Pancreas (tissue), 10 donors: ENCODE data around the gene VEGFB. TPM values are rescaled to one million over a fixed set of nuclear protein-coding genes. Genes with fewer than 3 reads are reported as not detected.

ENCODE experiments used
- ATAC-seq, 4 donors: fragments of 200-7000 bp; cut with Tn5 transposase; one replicate each; pipeline versions ENCODE4 v1.8.0 to v1.9.1; 2020; ENCODE audit warnings: mild to moderate bottlenecking in 4 of 4, moderate library complexity in 4 of 4
- DNase-seq, 6 donors: peaks; one replicate each; pipeline ENCODE4 v3.0.0-alpha.2; 2020
- FAIRE-seq: peaks from 2 replicates; lab custom pipeline; 2012; peaks lifted over from hg19 to GRCh38; lab: Jason Lieb, UNC
- H3K27ac ChIP-seq, 4 donors: fragments of 200-600 bp; sonication (generic); 1 replicate in 3 of 4; 2 replicates in 1 of 4; pipeline versions ENCODE4 v1.5.0 to v1.8.0; 2020
- H3K27me3 ChIP-seq, 4 donors: fragments of 200-600 bp; one replicate each; pipeline ENCODE4 v1.8.0; 2021
- H3K36me3 ChIP-seq, 3 donors: fragments of 200-600 bp; sonication (generic) in 1 of 3; one replicate each; pipeline versions ENCODE4 v1.5.0 to v1.8.0; 2020 to 2021
- H3K4me1 ChIP-seq, 3 donors: fragments of 200-600 bp; one replicate each; pipeline ENCODE4 v1.8.0; 2021
- H3K4me3 ChIP-seq, 4 donors: fragments of 200-600 bp; sonication (generic) in 2 of 4; one replicate each; pipeline versions ENCODE4 v1.5.0 to v1.8.0; 2020 to 2021
- H3K9me3 ChIP-seq, 4 donors: fragments of 200-600 bp; one replicate each; pipeline ENCODE4 v1.8.0; 2021
- CTCF ChIP-seq, 4 donors: fragments of 200-600 bp; sonication (generic) in 3 of 4; IDR thresholded peaks; one replicate each; pipeline versions ENCODE4 v1.5.0 to v1.8.0; 2021; ENCODE audit warnings: antibody characterized with exemption in 4 of 4
- WGBS, 2 donors: extraction: QIAGEN DNeasy Blood & Tissue Kit; methylation state at CpG; one replicate each; pipeline ENCODE4 v1.1.7; 2013; 5-methylcytosine and 5-hydroxymethylcytosine counted together
- intact Hi-C, 3 donors: fragments of 100-400 bp; cut with DNase I; formaldehyde crosslinking; loops; one replicate each; pipeline versions ENCODE4 v1.11.1 to v1.14.2; 2022
- polyA plus RNA-seq, 2 donors: library from polyadenylated mRNA; stranded (reverse); fragments of 200-250 nt; gene quantifications; one replicate each; pipeline ENCODE4 v1.2.3, GENCODE V29; 2013
- total RNA-seq, 6 donors: library from RNA; stranded (reverse); fragmentation: NEBNext Ultra II Directional in 4 of 6; extraction: Animal tissue kit (Norgen Biotek cat#: 25700) in 4 of 6; gene quantifications; one replicate each; pipeline versions ENCODE4 v1.2.1 to v1.2.4, GENCODE V29; 2021 to 2023
- donor health status: healthy with polysubstance abuse.
- donor health status: DM: no; HTN: no; CAD: no; lungs with moderate emphysema.
- donor health status: DM: no; HTN: no; CAD: no.
- donor health status: control.
- donor health status: control.
- donor health status: Bipolar disorder and iron deficiency.
- donor health status: DM: yes; HTN: yes; CAD: no.
- donor health status: DM: no; HTN: no; CAD: no.
- donor health status: DM: no; HTN: no; CAD: no.
- donor health status: DM: yes; HTN: yes; CAD: no.

VEGFB gene
- total and polyA plus RNA-seq, 8 donors, result 54.1 to 115 (median 63.2) TPM

- FAIRE-seq, result no peak
Measured at GRCh38 chr11:64225608-64226506, 8.5 kb upstream of the VEGFB start, which contains the start of the genes NUDT22 and TRPT1. TSS of gene NUDT22 (plus strand) at chr11:64226274. CDS start at chr11:64226653, 379 bp downstream. TSS of gene TRPT1 (minus strand) at chr11:64226186. CDS start at chr11:64225860, 326 bp downstream.

GRCh38 chr11:64226507-64227051 lies 7.8 kb upstream of the VEGFB start:
- 3% methylated on average over 26 of the region's 26 CpGs for WGBS, 2 donors
- no peaks in the 10 kb centered on the region for H3K36me3 ChIP-seq
- no peaks in the 10 kb centered on the region for H3K9me3 ChIP-seq
- intact Hi-C loops, result no loop called here
- H3K27me3 ChIP-seq, result no peaks in the 10 kb centered on the region
- FAIRE-seq (no peak), DNase-seq (peak; percentile 73 to 88 (median 74)), ATAC-seq (peak; percentile 38 to 61 (median 56))
- peaks cover 8 to 38% (median 20%) of the 10 kb centered on the region in 3 donors for H3K4me1 ChIP-seq
- peak overlapping the region; percentile 49 to 90 (median 69) for H3K4me3 ChIP-seq
- TF ChIP-seq CTCF (IDR thresholded peaks at IDR 0.05), result no peak
- H3K27ac ChIP-seq, result peak overlapping the region; percentile 64 to 91 (median 88)

More at GRCh38 chr11:64225608-64226506, 8.5 kb upstream of the VEGFB start, which contains the start of the genes NUDT22 and TRPT1:
- DNase-seq (peak; percentile 88 to 97 (median 92)), ATAC-seq (peak; percentile 76 to 90 (median 84))
- Histone ChIP-seq H3K36me3 (no peaks in the 10 kb centered on the region), H3K4me3 (peak within 1 kb of the TSS; percentile 49 to 90 (median 69)), H3K27ac (peak within 1 kb of the TSS; percentile 64 to 91 (median 88)), H3K9me3 (no peaks in the 10 kb centered on the region), H3K4me1 (peaks cover 8 to 31% (median 17%) of the 10 kb centered on the region in 3 donors), H3K27me3 (no peaks in the 10 kb centered on the region)
- TF ChIP-seq CTCF (IDR thresholded peaks at IDR 0.05), result peak in 1 of 4 donors; percentile 12
- 0 to 1% methylated on average over 43 to 54 of the region's 54 CpGs for WGBS, 2 donors
- intact Hi-C loops, result no loop called here

GRCh38 chr11:64227405-64227956 lies 6.9 kb upstream of the VEGFB start:
- FAIRE-seq (no peak), ATAC-seq (no peak), DNase-seq (peak in 3 of 6 donors; percentile 61 to 75 (median 70))
- no peaks in the 10 kb centered on the region for H3K9me3 ChIP-seq
- 29 to 49% methylated on average over 3 of the region's 3 CpGs for WGBS, 2 donors
- peak overlapping the region; percentile 64 to 91 (median 88) for H3K27ac ChIP-seq
- H3K4me3 ChIP-seq, result peak overlapping the region in 3 of 4 donors; percentile 49 to 90 (median 74)
- no peaks in the 10 kb centered on the region for H3K36me3 ChIP-seq
- H3K27me3 ChIP-seq, result no peaks in the 10 kb centered on the region
- TF ChIP-seq CTCF (IDR thresholded peaks at IDR 0.05), result no peak
- intact Hi-C loops, result no loop called here
- peaks cover 8 to 39% (median 21%) of the 10 kb centered on the region in 3 donors for H3K4me1 ChIP-seq

- 70 to 76% methylated on average over 12 of the region's 12 CpGs for WGBS, 2 donors
- FAIRE-seq (no peak), ATAC-seq (no peak), DNase-seq (peak in 3 of 6 donors; percentile 39 to 46 (median 41))
- TF ChIP-seq CTCF (IDR thresholded peaks at IDR 0.05), result no peak
- Histone ChIP-seq H3K27ac (peak overlapping the region; percentile 86 to 95 (median 90)), H3K4me1 (peaks cover 8 to 44% (median 21%) of the 10 kb centered on the region in 3 donors), H3K27me3 (no peaks in the 10 kb centered on the region), H3K9me3 (no peaks in the 10 kb centered on the region), H3K36me3 (no peaks in the 10 kb centered on the region), H3K4me3 (peak overlapping the region in 1 of 4 donors; percentile 69)
- intact Hi-C loops, result no loop called here
Measured at GRCh38 chr11:64229090-64229743, 5.2 kb upstream of the VEGFB start.
